K562 (cell line): ENCODE data around the gene NACC1. TPM values are rescaled to one million over a fixed set of nuclear protein-coding genes. Genes with fewer than 3 reads are reported as not detected.
A peak's percentile ranks its signal among the peaks of the same experiment; 100 is the strongest.

Source experiments
- CBFA2T3 ChIP-seq: fragments of 450-650 bp; IDR thresholded peaks from 2 replicates; pipeline ENCODE4 v1.6.1; 2017
- CBX5 ChIP-seq: IDR thresholded peaks from 2 replicates; pipeline ENCODE4 v1.6.1; 2014; ENCODE audit warnings: low read depth, borderline replicate concordance
- CHD7 ChIP-seq: fragments of 200-600 bp; sonication (generic); IDR thresholded peaks from one replicate; pipeline ENCODE4 v1.6.1; 2012; ENCODE audit warnings: mild to moderate bottlenecking, low read depth, low read length, inconsistent platforms
- CREB3 ChIP-seq: fragments of 450-650 bp; conservative IDR thresholded peaks from 2 replicates; pipeline ENCODE4 v1.6.1; 2016; ENCODE audit warnings: missing genetic modification characterization, low read depth, mild to moderate bottlenecking, missing compliant biosample characterization, moderate library complexity
- ELF2 ChIP-seq: fragments of 250-450 bp; sonication (Bioruptor Pico); IDR thresholded peaks from 2 replicates; pipeline ENCODE4 v1.5.0; 2021; ENCODE audit warnings: mild to moderate bottlenecking
- ERF ChIP-seq: fragments of 450-650 bp; formaldehyde crosslinking; IDR thresholded peaks from 2 replicates; pipeline ENCODE4 v1.4.0; 2020; ENCODE audit warnings: mild to moderate bottlenecking, mixed read lengths
- FOS ChIP-seq: IDR thresholded peaks from 3 replicates; pipeline ENCODE4 v1.6.1; 2011; ENCODE audit not compliant: insufficient read length; ENCODE audit errors: extremely low read depth
- GABPB1 ChIP-seq: sonication (generic); formaldehyde crosslinking; IDR thresholded peaks from 2 replicates; pipeline ENCODE4 v1.8.0; 2022; ENCODE audit warnings: mild to moderate bottlenecking, missing genetic modification reagents
- MCM5 ChIP-seq: fragments of 450-650 bp; IDR thresholded peaks from 2 replicates; pipeline ENCODE4 v1.6.1; 2016; ENCODE audit warnings: low read depth
- MITF ChIP-seq: IDR thresholded peaks from 2 replicates; pipeline ENCODE4 v1.6.1; 2014; ENCODE audit warnings: antibody characterized with exemption
- POLR3G ChIP-seq: IDR thresholded peaks from 2 replicates; pipeline ENCODE4 v1.6.1; 2011; ENCODE audit not compliant: insufficient read length, insufficient replicate concordance; ENCODE audit errors: extremely low read depth
- RBBP5 ChIP-seq: fragments of 200-600 bp; sonication (generic); IDR thresholded peaks from 2 replicates; pipeline ENCODE4 v1.6.1; 2012; ENCODE audit warnings: borderline replicate concordance, mild to moderate bottlenecking, low read length, control low read depth, inconsistent platforms; ENCODE audit not compliant: insufficient read depth, poor library complexity, severe bottlenecking
- ZNF655 ChIP-seq: fragments of 250-450 bp; sonication (Bioruptor Pico); IDR thresholded peaks from 2 replicates; pipeline ENCODE4 v1.5.0; 2021
- polyA plus RNA-seq, 8 experiments: library from polyadenylated mRNA; depleted of rRNA in 4 of 8; stranded (reverse) in 5 of 8; unstranded in 3 of 8; fragments of >200 nt; fragmentation: Nextera tagmentation in 2 of 8; fragmentation: Illumina TruSeq in 1 of 8; extraction: Ambion mirVana in 2 of 8; extraction: Trizol in 1 of 8; gene quantifications; 2 replicates each; pipeline versions ENCODE4 v1.2.1 to v1.2.3, GENCODE V29; 2011 to 2014; ENCODE audit warnings: inconsistent platforms in 1 of 8, missing spikeins in 1 of 8
- total RNA-seq, 7 experiments: library from RNA; depleted of rRNA in 6 of 7; stranded (reverse); fragments of >200 nt in 6 of 7; fragmentation: Illumina TruSeq in 2 of 7; extraction: Trizol in 2 of 7; gene quantifications; 2 replicates each; pipeline versions ENCODE4 v1.2.1 to v1.2.3, GENCODE V29; 2011 to 2021; ENCODE audit warnings: low replicate concordance in 1 of 7

The NACC1 gene
- total and polyA plus RNA-seq, 9 of the 15 experiments (the other 6 are each of a cell fraction or from before 2014, with no cell fraction given), result 0.04 to 96.6 (median 25.8) TPM

DNA sequence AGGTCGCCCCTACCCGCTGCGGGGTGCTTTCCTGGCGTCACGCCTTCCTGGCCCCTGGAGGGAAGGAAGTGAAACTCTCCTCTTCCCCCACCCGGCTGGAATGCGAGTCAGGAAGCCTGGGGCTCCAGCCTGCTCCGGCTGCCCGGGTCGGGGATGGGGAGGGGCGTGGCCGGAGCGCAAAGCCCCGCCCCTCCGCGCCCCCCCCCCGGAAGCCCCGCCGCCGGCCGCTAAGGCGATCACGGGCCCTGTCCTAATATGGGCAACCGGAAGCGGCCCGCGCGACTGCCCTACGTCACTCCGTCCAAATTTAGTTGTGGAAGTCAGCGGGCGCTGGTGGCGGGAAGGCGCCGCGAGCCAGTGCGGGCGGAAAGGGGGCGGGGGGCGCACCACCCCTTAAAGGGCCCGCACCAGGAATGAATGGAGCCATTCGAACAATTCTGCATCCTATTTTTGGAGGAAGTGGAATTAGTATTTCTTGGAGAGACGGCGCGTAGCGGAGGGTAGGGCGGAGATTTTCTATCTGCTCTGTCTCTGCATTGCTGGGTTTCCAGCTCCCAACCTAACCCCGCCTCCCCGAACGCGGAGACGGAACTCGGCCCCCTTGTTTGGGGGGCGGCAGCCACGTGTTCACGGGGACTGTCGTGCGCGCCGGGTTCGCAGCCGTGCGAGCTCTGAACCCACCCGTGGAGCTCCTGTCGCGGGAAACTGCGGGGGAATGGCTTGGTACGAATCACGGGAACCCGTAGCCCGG is 33.7 kb downstream of the NACC1 start (continued):
- TF ChIP-seq CHD7 (no peak), MCM5 (no peak), ERF (CRISPR knock-in tag) (no peak), CREB3 (tag) (no peak), POLR3G (no peak), CBFA2T3 (no peak), ZNF655 (no peak), ELF2 (CRISPR knock-in tag) (no peak), GABPB1 (CRISPR knock-in tag) (peak; percentile 71), RBBP5 (no peak), FOS (no peak), MITF (peak; percentile 29; the same call in 1 of the 2 replicates), CBX5 (no peak)
